Measurements from ENCODE around the gene CADM1.

Gene CADM1

GRCh38 chr11:115269191-115269950, 234.8 kb downstream of the CADM1 start:
- DNase-seq (ENCODE audit: low read depth): no peak
- no peak for TF ChIP-seq CTCF (IDR thresholded peaks at IDR 0.05; ENCODE audit: control insufficient read depth, extremely low read depth, insufficient read depth)
- H3K4me3 ChIP-seq (ENCODE audit: low read depth, low read length): no peak overlapping the region

- no peak overlapping the region for H3K4me3 ChIP-seq (ENCODE audit: low read depth, low read length)
- no peak for DNase-seq (ENCODE audit: low read depth)
Measured at GRCh38 chr11:115267871-115268270, 236.3 kb downstream of the CADM1 start.

GRCh38 chr11:115267238-115267781, 236.9 kb downstream of the CADM1 start:
- DNase-seq (ENCODE audit: low read depth): no peak
- H3K4me3 ChIP-seq (ENCODE audit: low read depth, low read length): no peak overlapping the region
- TF ChIP-seq CTCF (IDR thresholded peaks at IDR 0.05; ENCODE audit: control insufficient read depth, extremely low read depth, insufficient read depth): no peak

More at GRCh38 chr11:115267871-115268270, 236.3 kb downstream of the CADM1 start:
- TF ChIP-seq CTCF (IDR thresholded peaks at IDR 0.05; ENCODE audit: control insufficient read depth, extremely low read depth, insufficient read depth): no peak

- no peak for DNase-seq (ENCODE audit: low read depth)
- H3K4me3 ChIP-seq (ENCODE audit: low read depth, low read length): no peak overlapping the region
Measured at GRCh38 chr11:115266066-115266639, 238.1 kb downstream of the CADM1 start.

GRCh38 chr11:115263799-115264656, 240.2 kb downstream of the CADM1 start:
- H3K4me3 ChIP-seq (ENCODE audit: low read depth, low read length): no peak overlapping the region
- no peak for TF ChIP-seq CTCF (IDR thresholded peaks at IDR 0.05; ENCODE audit: control insufficient read depth, extremely low read depth, insufficient read depth)
- no peak for DNase-seq (ENCODE audit: low read depth)

More at GRCh38 chr11:115266066-115266639, 238.1 kb downstream of the CADM1 start:
- no peak for TF ChIP-seq CTCF (IDR thresholded peaks at IDR 0.05; ENCODE audit: control insufficient read depth, extremely low read depth, insufficient read depth)

GRCh38 chr11:115258216-115258615, 246.0 kb downstream of the CADM1 start:
- no peak overlapping the region for H3K4me3 ChIP-seq (ENCODE audit: low read depth, low read length)
- DNase-seq (ENCODE audit: low read depth): no peak
- TF ChIP-seq CTCF (IDR thresholded peaks at IDR 0.05; ENCODE audit: control insufficient read depth, extremely low read depth, insufficient read depth): no peak

All from LNCaP clone FGC (cell line).